NCI-H345 treated with DMSO at 0.1 percent for 48 hours (cell line): Measurements from ENCODE around the gene POLN.

Source experiments
- DNase-seq: peaks from one replicate; lab custom pipeline; 2025; ENCODE audit not compliant: unreplicated experiment; lab: John Stamatoyannopoulos, UW

POLN gene

DNA sequence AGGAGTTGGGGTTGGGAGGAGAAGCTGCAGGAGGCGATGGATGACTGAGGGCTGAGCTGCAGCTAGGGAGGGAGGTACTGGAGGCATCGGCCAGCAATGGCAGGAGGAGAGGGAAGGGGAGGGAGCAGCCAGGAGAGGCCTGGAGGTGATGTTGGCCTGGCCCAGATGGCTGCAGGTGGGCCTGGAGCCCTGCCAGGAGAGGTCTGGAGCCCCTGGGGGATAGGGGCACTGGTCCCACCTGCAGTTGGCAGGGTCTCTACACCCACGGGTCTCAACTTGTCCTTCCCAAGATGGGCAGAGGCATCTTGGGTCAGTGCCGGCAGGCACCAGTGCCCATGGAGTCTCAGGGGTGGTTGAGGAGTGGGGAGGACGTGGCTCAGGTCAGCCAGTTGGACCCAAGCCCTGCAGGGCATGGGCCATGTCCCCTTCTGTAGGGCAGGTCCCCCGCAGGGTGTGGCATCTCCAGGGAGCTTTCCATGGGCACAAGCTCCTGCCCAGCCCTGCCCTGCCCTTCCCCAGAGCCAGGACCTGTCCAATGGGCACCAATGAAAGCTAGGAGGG is 22.6 kb upstream of the POLN start:
- no peak for DNase-seq

DNA sequence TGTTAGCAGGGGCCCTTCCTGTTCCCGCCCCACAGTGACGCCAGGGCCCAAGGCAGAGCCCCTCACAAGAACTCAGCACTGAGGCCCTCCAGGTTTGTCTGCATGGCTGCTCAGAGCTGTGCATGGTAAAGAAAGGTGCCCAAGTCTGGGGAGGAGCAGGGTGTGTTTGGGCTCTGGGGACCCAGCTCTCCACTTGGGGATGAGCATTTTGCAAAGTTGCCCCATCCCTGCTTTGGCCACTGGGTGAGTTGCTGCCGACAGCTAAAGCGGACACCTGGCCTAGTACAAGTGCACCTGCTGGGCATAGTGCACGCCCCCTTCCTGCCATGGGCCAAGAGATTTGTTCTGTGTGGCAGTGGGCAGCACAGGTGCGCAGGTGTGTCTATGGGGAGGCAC is 22.0 kb upstream of the POLN start:
- no peak for DNase-seq

DNA sequence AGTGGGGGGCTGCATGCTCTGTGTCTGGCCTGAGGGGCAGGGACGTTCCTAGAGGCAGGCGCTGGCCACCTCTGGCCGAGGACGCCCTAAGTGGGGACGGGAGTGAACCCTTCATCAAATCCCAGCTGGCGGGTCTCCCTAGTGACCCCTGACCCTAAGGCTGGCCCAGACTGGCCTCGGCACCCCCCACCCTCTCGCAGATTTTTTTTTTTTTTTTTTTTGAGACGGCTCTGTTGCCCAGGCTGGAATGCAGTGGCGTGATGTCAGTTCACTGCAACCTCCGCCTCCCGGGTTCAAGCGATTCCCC is 21.0 kb upstream of the POLN start:
- DNase-seq, result no peak

DNA sequence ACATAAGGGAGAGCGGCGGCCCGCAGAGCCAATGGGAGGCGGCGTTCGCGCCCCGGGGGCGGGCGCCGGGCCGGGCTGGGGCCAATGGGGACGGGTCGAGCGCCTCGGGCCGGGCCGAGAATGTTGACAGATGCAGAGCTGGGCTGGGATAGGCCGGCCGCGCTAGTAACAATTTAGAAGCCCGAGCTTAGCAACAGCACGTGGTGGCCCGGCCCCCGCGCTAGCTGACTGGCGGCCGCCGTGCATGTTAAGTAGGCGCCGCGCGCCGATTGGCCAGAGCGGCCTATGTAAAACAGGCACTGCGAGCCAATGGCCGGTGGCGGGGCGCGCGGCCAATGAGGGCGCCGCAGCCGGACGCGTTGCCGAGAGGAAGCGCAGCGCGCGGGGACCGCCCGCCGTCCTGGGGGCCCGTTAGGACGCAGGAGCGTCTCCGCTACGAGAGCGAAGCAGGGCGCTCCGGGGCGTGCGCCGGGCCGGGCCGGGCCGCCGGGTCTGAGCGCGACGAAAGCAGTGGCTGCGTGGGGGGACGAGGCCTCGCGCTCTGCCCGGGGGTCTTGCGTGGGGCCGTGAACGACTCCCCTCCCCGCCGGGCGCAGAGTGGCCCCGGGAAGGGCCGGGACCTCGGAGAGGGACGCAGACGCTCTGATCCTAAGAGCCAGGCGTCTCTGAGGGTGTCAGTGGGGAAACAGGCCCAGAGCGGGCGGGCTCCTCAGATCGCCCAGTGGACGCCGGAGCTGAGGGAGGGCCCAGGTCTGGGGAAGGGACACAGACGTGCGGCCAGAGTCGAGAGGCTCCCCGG is 20.4 kb upstream of the POLN start:
- peak; percentile 91 for DNase-seq

DNA sequence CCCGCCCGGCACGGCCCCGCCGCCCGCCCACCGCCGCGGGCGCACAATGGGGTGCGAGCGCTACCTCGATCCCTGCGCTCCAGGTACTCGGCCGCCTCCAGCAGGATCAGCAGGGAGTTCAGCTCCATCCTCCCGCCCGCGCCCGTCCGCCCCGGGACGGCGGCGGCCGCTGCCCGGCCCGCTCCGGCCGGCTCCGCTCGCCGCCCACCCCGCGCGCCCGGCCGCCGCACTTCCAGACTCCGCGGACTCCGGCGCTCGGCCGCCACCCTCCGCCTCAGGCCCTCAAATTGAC is 19.9 kb upstream of the POLN start, which contains the start of gene MXD4:
Gene MXD4, minus strand, starts transcription at position 257 of the 292 bp plus-strand sequence. Its CDS starts 129 bp downstream, at position 128.
- no peak for DNase-seq

DNA sequence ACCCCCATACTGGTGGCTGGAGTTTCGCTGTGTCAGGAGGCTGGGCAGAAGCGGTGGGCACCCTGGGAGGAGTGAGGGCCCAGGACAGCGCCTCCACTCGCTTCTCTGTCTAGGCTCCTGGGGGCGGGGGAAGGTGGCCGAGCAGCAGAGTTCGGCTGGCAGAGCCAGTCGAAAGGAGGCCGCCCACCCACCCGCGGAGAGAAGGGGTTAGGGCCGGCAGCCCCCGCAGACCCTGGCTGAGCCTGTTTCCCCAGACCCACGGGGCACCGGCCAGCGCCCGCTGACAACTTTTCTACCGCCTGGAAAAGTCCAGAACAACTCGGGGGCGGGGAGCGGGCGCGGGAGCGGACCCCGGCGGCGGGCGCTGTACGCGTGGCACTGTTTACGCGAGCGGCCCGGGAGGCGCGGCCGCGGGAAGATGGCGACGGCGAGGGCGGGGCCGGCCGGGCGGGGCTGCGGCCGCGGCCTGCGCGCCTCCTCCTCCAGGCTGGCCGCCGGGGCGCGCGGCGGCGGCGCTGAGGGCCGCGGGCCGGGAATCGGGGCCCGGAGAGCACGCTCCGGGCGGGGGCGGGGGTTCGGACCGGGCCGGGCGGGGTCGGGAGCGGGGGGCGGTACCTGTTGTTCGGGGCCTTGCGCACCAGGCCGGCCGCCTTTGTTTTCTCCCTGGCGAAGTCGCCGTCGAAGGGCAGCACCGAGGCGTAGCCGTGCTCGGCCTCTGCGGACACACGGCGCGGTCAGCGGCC is 19.4 kb upstream of the POLN start:
- DNase-seq, result no peak

DNA sequence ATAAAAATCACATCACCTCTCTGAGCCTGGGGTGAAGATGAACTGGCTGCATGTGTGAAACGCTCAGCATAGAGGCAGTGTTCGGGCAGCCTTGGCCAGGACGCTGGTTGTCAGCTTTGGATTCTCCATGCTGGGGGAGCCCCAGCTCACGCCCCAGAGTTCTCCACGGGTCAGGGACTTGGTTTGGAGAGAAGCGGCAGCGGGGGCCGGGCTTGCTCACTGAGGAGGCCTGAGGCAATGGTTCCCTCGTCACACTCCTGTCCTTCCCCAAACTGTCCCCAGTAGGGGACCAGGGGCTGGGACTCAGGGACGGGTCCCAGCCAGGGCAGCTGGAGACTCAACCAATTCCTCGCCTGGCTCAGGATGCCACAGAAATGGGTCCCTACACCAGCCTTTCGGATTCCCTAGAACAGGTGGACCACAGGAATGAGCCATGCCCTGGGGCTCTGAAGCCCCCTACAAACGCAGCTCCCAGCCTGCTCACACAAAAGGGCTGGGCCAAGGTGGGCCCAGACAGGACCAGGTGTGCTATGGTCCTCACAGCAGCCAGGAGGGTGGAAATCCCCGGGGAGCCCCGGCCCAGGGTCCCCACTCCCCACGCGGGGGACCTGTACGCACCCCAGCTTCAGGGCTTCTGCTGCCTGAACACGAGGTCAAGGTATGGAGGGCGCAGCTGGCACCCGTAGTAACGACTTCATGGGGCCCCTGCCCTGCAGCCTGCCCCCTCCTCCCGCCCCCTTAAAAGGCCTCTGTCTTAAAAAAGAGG is 18.6 kb upstream of the POLN start:
- DNase-seq, result no peak

DNA sequence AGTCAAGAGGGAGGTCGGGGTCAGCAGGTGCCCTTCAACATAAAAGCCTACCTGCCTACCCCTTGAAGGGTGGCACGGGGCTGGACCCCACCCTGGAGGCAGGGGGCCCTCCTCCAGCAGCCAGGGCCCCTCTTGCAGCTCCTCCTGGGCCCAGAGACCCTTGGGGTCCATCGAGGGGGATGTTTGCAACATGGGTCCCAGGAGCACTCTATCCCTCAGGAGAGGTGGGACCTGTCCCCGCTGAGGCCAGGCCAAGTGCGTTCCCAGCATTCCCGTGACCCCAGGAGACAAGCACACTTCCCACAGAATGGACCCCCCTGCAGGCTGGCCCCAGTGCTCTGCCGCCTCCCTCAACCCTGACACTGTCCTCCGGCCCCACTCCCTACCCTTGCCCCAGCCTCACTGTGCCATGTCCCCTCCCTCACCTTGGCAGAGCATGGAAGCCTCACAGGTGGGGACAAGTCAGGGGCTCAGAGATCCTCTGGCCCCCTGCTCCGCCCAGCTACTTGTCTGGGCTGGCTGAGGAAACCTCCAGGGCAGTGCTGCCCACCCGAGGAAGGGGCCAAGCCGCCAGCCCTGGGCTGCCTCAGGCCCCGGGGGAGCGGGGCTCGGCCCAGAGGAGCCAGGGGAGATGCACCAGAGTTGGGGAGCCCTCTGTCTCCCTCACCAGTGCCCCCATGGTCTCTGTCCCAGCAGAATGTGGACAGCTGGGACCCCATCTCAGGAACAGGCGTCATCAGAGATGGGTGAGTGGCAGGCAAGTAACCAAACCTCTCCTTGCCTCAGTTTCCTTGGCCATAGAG is 17.8 kb upstream of the POLN start:
- no peak for DNase-seq

DNA sequence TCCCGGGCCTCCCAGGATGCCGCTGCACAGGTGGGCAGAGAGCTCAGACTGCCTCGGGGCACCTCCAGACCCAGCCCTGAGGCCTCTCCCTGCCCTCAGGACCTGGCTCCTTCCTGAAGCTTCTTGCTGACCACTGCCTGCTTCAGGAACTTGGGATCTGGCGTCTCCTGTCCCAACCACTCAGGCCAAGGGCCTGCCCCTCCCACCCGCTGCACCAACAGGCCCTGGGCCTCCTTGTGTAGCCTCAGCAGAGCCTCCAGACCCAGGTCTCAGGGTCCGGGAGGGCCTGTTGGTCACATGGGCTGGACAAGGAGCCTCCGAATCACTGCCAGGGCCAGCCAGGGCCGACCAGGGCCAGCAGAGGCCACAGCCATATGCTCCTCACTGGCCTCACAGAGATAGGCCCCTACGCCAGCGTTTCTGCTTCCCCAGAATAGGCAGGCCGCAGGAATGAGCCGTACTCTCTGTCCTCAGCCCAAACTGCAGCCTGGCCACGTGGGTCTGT is 17.2 kb upstream of the POLN start:
- no peak for DNase-seq

DNA sequence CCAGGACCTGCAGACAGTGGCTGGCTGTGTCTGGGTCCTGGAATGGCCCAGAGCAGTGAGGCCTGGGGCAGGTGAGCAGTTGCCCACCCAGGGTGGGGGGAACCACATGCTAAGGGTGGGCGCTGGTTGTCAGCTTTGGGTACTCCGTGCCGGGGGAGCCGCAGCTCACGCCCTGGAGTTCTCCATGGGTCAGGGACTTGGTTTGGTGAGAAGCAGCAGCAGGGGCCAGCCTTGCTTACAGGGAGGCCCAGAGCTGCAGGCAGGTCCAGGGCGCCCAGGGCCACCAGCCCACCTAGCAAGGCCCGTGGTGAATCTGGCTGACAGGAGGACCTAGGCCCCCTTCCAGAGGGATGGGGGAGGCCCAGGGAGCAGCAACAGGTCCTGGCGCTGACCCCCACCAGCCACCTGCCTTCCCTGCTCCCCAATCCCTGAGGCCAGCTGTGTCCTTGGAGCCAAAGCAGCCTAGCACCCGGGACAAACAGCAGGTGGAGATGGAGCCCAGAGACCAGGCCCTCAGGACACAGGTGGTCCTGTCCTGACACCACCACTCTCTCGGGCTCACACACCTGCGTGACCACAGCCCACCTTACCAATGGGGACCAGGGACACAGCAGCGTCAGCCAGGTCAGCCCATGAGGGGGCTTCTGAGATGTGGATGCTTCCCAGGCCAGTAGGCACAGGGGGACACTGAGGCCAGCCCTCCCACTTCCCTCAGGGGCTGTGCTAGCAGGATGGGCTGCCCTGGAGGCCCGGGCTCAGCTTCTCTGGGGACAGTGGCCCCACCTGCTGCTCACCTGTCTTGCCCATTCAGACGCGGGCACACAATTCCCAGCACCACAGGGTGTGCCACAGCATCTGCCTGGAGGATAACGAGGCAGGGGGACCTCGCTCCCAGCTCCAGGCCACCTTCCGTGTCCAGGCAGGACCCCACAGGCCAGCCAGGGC is 16.4 kb upstream of the POLN start:
- DNase-seq, result no peak

DNA sequence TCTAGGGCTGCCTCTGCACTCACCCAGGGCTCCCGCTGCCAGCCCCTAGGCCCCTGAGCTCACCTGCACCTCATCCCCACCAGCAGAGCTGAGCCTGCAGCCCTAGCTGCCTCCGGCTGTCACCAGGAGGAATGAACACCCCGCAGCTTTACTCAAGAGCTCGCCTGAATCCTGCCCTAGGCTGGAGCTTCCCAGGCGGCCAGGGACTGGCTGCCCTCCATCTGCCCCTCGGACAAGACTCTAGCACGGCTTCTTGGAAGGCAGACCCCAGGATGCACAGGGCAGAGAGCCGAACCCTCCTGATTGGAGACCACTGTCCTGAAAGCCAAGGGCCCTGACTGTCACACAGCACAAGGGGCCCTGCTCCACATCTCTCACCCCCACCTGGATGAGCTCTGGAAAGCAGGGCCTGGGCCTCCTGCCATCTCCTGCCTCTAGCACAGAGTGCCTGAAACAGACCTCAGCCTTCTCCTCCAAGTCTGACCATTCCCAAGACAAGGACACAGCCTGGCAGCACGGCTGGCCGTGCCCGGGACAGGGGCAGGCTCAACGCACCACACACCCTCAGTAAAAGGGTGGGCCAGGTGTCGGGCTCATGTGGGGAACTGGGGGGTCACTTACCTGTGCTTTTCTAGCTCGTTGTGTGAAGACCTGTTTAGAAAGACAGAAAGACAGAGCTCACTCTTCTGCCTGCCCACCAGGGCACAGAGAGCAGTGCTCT is 15.6 kb upstream of the POLN start:
- DNase-seq, result no peak

DNA sequence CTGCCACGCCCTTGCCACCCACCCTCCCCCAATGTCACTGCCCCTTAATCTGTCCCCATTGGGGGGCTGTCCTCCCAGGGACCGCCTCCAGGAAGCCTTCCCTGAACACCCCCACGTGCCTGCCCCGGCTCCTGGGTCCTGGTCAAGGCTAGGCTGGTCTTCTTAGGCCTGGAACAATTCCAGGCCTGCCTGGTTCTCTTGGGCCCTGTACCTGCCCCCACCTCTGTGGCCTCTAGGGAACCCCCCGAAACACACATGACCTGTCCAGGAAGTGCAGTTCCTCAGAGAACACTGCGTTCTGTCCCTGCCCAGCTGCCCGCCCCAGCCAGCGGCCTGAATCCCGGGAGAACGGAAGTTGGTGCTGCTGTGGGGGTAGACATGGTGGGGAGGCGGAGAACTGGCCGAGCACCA is 14.9 kb upstream of the POLN start:
- no peak for DNase-seq

DNA sequence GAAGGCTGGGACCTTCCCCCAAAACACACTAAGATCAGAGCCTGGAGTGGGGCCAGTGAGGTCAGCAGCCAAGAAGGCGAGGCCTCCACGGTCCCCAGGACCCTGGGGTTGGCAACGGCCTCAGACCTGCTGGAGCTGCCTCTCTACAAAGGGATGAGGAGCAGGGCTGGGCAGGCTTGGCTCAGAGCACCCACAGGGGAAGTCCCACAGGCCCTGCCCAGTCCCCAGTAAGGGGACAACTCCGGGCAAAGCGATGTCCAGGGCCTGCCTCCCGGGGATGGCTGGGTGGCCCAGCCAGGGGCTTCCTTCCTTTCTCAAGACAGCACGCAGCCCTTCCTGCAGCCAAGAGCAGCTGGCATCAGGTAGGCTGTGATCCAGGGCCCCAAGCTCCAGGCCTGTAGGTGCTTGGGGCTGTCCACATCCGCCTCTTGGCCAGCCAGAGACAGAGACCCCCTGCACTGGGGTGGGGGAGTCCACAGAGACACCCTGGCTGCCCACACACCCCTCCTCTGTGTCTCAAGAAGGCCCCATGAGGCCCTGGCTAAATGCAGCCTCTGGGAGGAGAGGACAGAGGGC is 14.3 kb upstream of the POLN start:
- no peak for DNase-seq

DNA sequence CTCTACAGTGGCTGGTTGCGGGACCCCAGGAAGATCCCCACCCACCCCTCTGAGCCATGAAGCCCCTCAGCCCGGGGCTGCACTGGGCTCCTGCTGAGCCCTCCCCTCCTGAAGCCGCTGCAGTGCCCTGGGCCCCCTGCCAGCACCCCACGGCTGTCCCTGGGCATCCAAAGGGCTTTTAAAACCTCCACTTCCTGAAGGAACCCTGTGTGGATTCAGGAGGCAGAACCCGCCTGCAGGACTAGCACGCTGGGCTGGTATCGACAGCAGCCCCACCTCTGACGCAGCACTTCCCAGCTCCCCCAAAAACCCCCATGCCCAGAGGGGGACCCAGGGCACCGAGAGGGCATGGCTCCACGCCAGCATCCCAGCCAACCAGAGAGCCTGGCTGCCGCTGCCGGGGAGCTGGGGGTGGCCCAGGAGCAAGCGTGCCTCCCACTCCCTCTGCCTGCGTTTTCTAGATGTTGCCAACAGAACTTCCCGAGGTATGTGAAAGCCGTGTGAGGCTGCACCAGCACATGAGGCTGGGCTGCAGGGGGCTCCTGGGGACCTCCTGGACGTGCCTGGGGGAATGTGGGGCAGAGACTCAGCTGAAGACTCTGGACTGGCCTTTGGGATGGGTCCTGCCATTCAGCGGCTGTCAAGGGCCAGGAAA is 13.7 kb upstream of the POLN start:
- DNase-seq, result no peak

DNA sequence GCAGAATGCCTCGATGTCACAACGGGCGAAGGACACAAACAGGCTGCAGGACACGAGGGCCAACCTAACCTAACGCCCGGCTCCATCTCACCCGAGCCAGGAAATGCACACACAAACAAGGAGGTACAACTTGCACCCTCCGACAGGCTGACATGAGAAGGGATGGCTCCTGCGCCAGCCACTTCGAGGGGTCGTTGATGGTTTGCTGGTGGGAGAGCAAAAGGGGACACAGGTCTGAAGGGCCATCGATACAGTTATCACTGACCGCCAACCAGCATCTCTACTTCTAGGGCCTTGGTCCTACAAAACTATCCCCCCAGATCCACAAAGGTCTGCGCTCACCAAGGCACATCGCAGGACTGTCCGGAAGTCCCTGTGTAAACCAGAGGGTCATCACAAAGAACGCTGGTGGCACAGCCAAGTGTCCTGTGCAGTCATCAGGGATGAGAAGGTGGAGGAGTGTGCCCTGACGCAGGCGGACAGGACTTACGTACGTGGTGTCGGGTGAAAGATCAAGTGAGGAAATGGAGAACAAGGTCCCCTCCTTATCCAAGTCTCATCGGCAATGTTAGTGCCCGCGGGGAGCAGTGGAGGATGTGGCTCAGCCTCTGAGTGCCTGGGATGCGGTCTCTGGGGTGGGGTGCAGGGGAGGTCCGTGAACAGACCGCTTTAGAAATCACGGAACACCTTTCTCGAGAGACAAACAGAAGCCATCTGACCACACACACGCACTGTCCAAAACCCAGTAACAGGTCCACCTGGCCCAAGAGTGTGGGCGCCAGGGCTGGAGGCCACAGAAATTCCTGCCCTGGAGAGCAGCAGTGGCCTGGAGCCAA is 13.0 kb upstream of the POLN start:
- no peak for DNase-seq

DNA sequence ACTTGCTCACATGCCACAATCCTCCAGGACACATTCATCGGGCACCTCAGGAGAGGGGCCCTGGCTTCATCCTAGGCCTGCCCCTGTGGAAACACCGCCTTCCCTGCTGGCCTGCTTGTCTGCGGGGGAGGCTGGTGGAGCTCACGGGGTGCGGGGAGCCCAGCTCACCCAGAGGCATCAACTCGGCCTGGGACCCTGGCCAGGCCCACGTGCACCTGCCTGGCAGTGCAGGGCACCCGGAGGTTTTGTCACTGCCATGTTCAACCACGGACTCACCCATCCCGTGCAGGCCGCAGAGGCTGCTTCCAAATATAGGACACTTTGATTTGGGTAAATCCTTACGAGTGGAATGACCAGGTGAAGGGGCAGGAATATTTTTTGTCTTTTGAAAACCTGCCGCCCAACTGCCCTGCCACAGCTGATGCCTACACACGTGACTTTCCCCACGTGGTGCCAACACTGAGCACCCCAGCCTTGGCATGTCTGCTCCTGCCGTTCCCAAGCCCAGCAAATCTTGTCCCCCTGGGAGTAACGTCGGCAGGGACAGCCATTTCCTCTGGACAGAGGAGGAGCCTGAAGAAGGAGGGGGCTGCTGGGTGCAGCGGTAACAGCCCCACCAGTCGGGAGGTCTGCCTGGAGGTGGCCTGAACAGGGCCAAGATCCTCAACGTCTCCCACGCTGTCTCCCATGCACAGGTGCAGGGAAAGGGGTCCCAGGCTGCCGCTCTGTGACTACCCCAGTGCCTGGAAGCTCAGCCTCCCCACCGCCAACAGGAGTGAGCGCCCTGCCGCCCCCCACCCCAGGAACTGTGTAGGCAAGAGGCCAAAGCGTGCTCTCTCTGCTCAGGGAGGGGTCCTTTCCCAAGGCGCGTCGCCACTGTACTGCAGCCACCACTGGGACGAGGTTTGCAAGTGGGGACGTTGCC is 11.5 kb upstream of the POLN start:
- no peak for DNase-seq
